ENCODE data around the gene CORO6. TPM values are rescaled to one million over a fixed set of nuclear protein-coding genes. Genes with fewer than 3 reads are reported as not detected.
A peak's percentile ranks its signal among the peaks of the same experiment; 100 is the strongest.

The CORO6 gene
- total RNA-seq, 4 donors from 2014 or later, result 12.2 to 37.4 (median 13.9) TPM

DNA sequence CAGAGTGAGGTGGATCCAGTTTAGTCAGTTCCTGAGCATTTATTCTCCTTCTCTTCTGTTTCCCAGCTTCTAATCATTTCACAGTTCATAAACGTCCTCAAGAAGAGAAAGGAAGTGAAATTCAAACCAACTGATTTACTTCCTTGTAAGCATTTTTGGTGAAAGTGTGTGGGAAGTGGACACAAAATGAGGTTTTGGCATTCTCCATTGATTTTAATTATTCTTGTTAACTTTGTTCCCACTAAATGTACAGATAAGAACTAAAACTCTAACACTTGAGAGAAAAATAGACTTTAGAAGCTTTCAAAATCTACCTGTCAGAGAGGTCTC, 42.7 kb upstream of the CORO6 start:
- Histone ChIP-seq H3K9me3 (no peaks in the 10 kb centered on the region), H3K27me3 (no peaks in the 10 kb centered on the region), H3K4me3 (no peak overlapping the region), H3K4me1 (peaks cover 0 to 3% (median 0%) of the 10 kb centered on the region in 4 donors), H3K36me3 (peaks cover 0 to 26% (median 10%) of the 10 kb centered on the region in 4 donors), H3K27ac (peak overlapping the region in 1 of 4 donors; percentile 21)
- 11 to 24% methylated on average over 1 of the region's 1 CpG for WGBS, 2 donors (ENCODE audit: low coverage in 1 of 2)
- in situ Hi-C loops (cut with MboI; ENCODE audit: low pct_ligation_motif_present in 1 of 4, low pct_unique_long_range_greater_than_20kb in 1 of 4, low sequenced_read_pairs in 3 of 4) (no loop called here), intact Hi-C loops (cut with DNase I; ENCODE audit: low total_unique reads) (no loop called here)
- no peak for DNase-seq
- no peak for TF ChIP-seq POLR2AphosphoS5 (IDR thresholded peaks at IDR 0.05)
- no peak for TF ChIP-seq POLR2A (IDR thresholded peaks at IDR 0.05)
- TF ChIP-seq EP300 (IDR thresholded peaks at IDR 0.05; ENCODE audit: low read depth), result no peak
- TF ChIP-seq, protein P1, sequence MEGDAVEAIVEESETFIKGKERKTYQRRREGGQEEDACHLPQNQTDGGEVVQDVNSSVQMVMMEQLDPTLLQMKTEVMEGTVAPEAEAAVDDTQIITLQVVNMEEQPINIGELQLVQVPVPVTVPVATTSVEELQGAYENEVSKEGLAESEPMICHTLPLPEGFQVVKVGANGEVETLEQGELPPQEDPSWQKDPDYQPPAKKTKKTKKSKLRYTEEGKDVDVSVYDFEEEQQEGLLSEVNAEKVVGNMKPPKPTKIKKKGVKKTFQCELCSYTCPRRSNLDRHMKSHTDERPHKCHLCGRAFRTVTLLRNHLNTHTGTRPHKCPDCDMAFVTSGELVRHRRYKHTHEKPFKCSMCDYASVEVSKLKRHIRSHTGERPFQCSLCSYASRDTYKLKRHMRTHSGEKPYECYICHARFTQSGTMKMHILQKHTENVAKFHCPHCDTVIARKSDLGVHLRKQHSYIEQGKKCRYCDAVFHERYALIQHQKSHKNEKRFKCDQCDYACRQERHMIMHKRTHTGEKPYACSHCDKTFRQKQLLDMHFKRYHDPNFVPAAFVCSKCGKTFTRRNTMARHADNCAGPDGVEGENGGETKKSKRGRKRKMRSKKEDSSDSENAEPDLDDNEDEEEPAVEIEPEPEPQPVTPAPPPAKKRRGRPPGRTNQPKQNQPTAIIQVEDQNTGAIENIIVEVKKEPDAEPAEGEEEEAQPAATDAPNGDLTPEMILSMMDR (IDR thresholded peaks at IDR 0.05), result no peak

DNA sequence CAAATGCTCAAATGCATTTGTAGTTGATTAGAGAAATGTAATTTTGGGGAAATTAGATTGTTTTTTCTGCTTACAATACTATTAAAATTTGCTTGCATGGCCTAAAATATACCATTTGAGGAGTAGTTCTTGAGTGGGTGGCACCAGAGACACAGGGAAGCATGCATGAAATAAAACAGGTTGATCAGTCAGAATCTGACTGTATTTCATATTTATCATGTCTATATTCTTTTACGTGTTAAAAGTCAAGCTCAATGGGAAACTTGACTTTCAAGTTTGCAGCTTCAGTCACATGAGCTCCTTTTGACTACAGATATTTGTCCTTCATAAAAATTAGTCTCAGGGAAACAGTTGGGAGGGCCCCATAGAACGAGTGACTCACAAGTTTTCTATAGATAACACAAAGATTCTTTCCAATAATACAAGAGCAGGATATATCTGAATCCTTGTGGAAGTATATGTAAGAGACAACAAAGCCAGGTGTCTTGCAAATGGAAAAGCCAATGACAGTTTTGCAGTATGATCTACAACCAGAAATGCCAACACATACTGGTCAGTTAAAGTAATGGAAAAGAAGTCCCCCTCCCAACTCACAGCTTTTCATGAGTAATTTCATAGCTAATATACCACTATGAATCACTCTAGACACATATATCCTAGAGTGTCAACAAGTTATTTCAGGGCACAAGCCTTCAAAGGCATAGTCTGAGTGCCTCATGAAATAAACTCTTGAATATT, 42.2 kb upstream of the CORO6 start:
- TF ChIP-seq POLR2A (IDR thresholded peaks at IDR 0.05) (no peak), EP300 (IDR thresholded peaks at IDR 0.05; ENCODE audit: low read depth) (no peak), POLR2AphosphoS5 (IDR thresholded peaks at IDR 0.05) (no peak)
- TF ChIP-seq, protein P1 (IDR thresholded peaks at IDR 0.05), result no peak
- intact Hi-C loops (cut with DNase I; ENCODE audit: low total_unique reads), result no loop called here
- Histone ChIP-seq H3K27me3 (no peaks in the 10 kb centered on the region), H3K36me3 (peaks cover 0 to 26% (median 10%) of the 10 kb centered on the region in 4 donors), H3K4me3 (no peak overlapping the region), H3K4me1 (peaks cover 0 to 3% (median 0%) of the 10 kb centered on the region in 4 donors), H3K9me3 (no peaks in the 10 kb centered on the region), H3K27ac (peak overlapping the region in 1 of 4 donors; percentile 21)
- in situ Hi-C loops (cut with MboI; ENCODE audit: low pct_ligation_motif_present in 1 of 4, low pct_unique_long_range_greater_than_20kb in 1 of 4, low sequenced_read_pairs in 3 of 4), result no loop called here
- DNase-seq, result no peak
- WGBS, 2 donors (ENCODE audit: low coverage in 1 of 2), result 39 to 46% methylated on average over 2 of the region's 2 CpGs

DNA sequence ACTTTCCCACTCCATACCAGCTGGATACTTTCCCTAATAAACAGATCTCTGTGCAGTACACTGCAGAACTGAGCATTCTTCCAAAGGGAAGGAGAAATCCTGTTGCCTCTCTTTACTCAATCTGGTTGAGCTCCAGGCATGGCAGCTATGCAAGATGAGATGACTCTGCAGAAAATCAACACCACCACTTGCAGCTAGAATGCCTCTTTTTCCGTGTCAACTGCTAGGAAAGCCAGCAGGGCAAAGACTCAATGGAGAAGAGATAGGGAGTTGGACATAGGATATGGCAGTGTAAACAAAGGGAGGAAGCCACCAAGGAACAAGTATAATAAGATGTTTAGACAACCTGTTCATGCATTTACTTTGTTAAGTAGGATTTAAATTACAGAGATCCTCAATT, 40.4 kb upstream of the CORO6 start:
- Histone ChIP-seq H3K27me3 (no peaks in the 10 kb centered on the region), H3K27ac (no peak overlapping the region), H3K4me1 (peaks cover 0 to 3% (median 0%) of the 10 kb centered on the region in 4 donors), H3K4me3 (no peak overlapping the region), H3K36me3 (peaks cover 0 to 24% (median 10%) of the 10 kb centered on the region in 4 donors), H3K9me3 (no peaks in the 10 kb centered on the region)
- intact Hi-C loops (cut with DNase I; ENCODE audit: low total_unique reads), result no loop called here
- DNase-seq, result no peak
- WGBS, 2 donors (ENCODE audit: low coverage in 1 of 2), result 44% methylated on average over 1 of the region's 1 CpG; no CpG with 5 or more reads in 1 of the 2 donors
- TF ChIP-seq POLR2AphosphoS5 (IDR thresholded peaks at IDR 0.05) (no peak), POLR2A (IDR thresholded peaks at IDR 0.05) (no peak), EP300 (IDR thresholded peaks at IDR 0.05; ENCODE audit: low read depth) (no peak)
- TF ChIP-seq, protein P1 (IDR thresholded peaks at IDR 0.05), result no peak
- in situ Hi-C loops (cut with MboI; ENCODE audit: low pct_ligation_motif_present in 1 of 4, low pct_unique_long_range_greater_than_20kb in 1 of 4, low sequenced_read_pairs in 3 of 4), result no loop called here

DNA sequence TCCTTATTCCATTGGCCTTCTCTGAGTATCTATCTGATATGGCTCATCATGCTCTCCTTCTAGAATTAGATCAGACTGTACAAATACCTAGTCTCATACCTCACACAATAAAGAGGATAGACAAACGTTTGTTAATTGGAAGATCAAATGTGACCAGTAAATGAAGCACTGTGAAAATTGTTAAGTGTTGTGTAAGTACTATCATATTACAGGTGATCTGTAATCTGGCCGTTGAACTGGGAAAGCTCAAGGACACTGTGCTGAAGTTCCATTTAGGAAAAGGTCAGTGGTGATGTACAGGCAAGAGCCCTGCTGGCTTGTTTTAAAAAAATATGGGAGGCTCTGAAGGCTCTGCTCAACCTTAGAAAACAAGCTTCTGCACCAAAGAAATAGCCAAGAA, 38.5 kb upstream of the CORO6 start:
- WGBS, 2 donors (ENCODE audit: low coverage in 1 of 2), result 54 to 74% methylated on average over 2 of the region's 2 CpGs
- Histone ChIP-seq H3K27ac (no peak overlapping the region), H3K4me1 (peaks cover 0 to 3% (median 0%) of the 10 kb centered on the region in 4 donors), H3K4me3 (no peak overlapping the region), H3K9me3 (no peaks in the 10 kb centered on the region), H3K36me3 (peaks cover 0 to 13% (median 5%) of the 10 kb centered on the region in 4 donors), H3K27me3 (no peaks in the 10 kb centered on the region)
- in situ Hi-C loops (cut with MboI; ENCODE audit: low pct_ligation_motif_present in 1 of 4, low pct_unique_long_range_greater_than_20kb in 1 of 4, low sequenced_read_pairs in 3 of 4), result no loop called here
- no peak for DNase-seq
- no peak for TF ChIP-seq POLR2A (IDR thresholded peaks at IDR 0.05)
- TF ChIP-seq, protein P1 (IDR thresholded peaks at IDR 0.05), result no peak
- TF ChIP-seq POLR2AphosphoS5 (IDR thresholded peaks at IDR 0.05), result no peak
- no peak for TF ChIP-seq EP300 (IDR thresholded peaks at IDR 0.05; ENCODE audit: low read depth)
- intact Hi-C loops (cut with DNase I; ENCODE audit: low total_unique reads), result no loop called here

Data from transverse colon (tissue), 4 donors.